GM18517 (cell line): ENCODE results near the gene PDP2.

Experiments
- ATAC-seq: cut with Tn5 transposase; IDR thresholded peaks from one replicate; pipeline ENCODE4 v1.9.1; 2021; ENCODE audit warnings: mild to moderate bottlenecking, moderate library complexity; ENCODE audit not compliant: unreplicated experiment

Gene PDP2

GRCh38 chr16:66934138-66934838 is 54.0 kb downstream of the PDP2 start, which contains the start of gene CIAO2B:
Gene CIAO2B (minus strand): TSS chr16:66934402. CDS start chr16:66934364, 38 bp downstream.
- ATAC-seq: peak; percentile 51

- ATAC-seq: peak; percentile 4
These were observed 54.6 kb downstream of the PDP2 start for GRCh38 chr16:66934839-66935313.

GRCh38 chr16:66935314-66936011 is 55.1 kb downstream of the PDP2 start, which contains the start of gene CES2:
Gene CES2 (plus strand): TSS chr16:66935516. CDS start chr16:66935636, 120 bp downstream.
- no peak for ATAC-seq

- no peak for ATAC-seq
These were observed 56.1 kb downstream of the PDP2 start for GRCh38 chr16:66936462-66936861.

GRCh38 chr16:66936889-66937554 is 56.7 kb downstream of the PDP2 start:
- ATAC-seq: no peak

- no peak for ATAC-seq
These were observed 57.5 kb downstream of the PDP2 start for GRCh38 chr16:66937725-66938337.

- ATAC-seq: no peak
These were observed 59.1 kb downstream of the PDP2 start for GRCh38 chr16:66939366-66939765.

GRCh38 chr16:66940236-66940635 is 59.9 kb downstream of the PDP2 start:
- no peak for ATAC-seq
